ENCODE results near the gene CRYBB1.

Gene CRYBB1

DNA sequence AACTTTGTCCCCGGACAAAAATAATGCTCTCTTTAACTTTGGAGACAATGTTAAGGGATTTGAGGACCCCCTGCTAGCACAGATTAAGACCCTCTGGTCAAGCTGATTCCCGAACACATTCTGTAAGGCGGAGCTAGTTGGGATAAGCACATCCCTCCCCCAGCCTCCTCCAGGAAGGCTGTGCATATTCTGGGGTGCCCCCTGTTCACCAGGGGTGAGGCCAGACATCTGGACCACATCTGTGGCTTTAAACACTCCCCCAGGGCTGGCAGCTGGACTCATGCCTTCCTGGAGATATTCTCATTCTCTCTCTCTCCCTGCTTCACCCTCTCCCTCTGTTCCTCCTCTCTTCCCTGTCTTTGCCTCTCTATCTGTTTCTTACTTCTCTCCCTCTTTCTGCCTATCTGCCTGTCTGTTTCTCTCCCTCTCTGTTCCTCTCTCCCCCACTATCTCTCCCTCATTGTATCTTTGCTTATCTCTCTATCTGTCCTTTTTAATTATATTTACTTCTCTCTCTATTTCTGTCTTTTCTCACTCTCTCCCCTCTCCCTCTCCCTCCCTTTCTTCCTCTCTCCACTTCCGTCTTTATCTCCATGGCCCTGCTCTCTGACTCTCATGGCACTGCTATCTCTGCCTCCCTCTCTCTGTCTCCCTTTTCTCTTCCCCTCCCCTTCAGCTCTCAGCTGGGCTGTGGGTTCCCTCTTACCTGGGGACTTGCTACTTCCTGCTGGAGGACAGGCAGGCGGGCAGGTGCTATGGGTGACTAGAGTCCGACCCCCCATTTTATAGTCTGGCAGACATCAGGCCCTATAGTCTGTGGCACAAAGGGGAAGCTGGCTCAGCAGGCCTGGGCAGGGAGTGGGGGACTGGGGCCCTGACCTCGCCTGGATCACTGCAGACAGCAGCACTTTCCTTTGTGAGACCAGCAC is at the start of gene CRYBB1:
TSS of gene CRYBB1 (minus strand) at position 757 of the 929 bp plus-strand sequence. CDS start 1,708 bp downstream, outside the sequence.
- no peak within 1 kb of the TSS for H2AFZ ChIP-seq
- no peak within 1 kb of the TSS for H3K9ac ChIP-seq
- H3K4me3 ChIP-seq (ENCODE audit: low read depth, low read length), result no peak within 1 kb of the TSS
- H3K4me1 ChIP-seq, result no peaks in the 10 kb centered on the region
- H3K27ac ChIP-seq, result no peak within 1 kb of the TSS
- no peaks in the 10 kb centered on the region for H3K27me3 ChIP-seq (ENCODE audit: control insufficient read depth, insufficient read depth, low read length)
- no peak within 1 kb of the TSS for H3K4me2 ChIP-seq (ENCODE audit: low read length)
- H3K9me3 ChIP-seq (ENCODE audit: control insufficient read depth, low read length), result no peaks in the 10 kb centered on the region
- H3K36me3 ChIP-seq (ENCODE audit: control insufficient read depth, insufficient read depth, low read length), result no peaks in the 10 kb centered on the region
- TF ChIP-seq, protein P1, sequence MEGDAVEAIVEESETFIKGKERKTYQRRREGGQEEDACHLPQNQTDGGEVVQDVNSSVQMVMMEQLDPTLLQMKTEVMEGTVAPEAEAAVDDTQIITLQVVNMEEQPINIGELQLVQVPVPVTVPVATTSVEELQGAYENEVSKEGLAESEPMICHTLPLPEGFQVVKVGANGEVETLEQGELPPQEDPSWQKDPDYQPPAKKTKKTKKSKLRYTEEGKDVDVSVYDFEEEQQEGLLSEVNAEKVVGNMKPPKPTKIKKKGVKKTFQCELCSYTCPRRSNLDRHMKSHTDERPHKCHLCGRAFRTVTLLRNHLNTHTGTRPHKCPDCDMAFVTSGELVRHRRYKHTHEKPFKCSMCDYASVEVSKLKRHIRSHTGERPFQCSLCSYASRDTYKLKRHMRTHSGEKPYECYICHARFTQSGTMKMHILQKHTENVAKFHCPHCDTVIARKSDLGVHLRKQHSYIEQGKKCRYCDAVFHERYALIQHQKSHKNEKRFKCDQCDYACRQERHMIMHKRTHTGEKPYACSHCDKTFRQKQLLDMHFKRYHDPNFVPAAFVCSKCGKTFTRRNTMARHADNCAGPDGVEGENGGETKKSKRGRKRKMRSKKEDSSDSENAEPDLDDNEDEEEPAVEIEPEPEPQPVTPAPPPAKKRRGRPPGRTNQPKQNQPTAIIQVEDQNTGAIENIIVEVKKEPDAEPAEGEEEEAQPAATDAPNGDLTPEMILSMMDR (IDR thresholded peaks at IDR 0.05), result no peak
- H3K79me2 ChIP-seq, result no peaks in the 10 kb centered on the region

DNA sequence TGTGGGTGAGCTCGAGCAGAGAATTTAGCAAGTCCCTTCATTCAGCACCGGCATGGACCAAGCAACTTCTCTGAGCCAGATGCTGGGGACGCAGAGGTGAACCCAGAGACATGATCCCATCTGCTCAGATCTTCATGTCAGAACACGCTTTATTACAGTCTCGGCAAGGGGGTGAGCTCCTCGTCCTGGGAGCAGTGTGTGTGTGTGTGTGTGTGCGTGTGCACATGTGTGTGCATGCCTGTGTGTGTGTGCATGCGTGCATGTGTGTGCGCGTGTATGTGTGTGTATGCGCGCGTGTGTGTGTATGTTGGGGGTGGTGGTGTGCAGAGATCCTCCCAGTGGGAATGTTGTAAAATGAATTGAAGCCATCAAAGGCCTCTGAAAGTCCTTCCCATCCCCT is 49.3 kb upstream of the CRYBB1 start:
- no peak overlapping the region for H3K4me2 ChIP-seq (ENCODE audit: low read length)
- no peaks in the 10 kb centered on the region for H3K27me3 ChIP-seq (ENCODE audit: control insufficient read depth, insufficient read depth, low read length)
- TF ChIP-seq, protein P1 (IDR thresholded peaks at IDR 0.05), result no peak
- no peak overlapping the region for H3K27ac ChIP-seq
- no peak overlapping the region for H2AFZ ChIP-seq
- no peak overlapping the region for H3K4me3 ChIP-seq (ENCODE audit: low read depth, low read length)
- H3K36me3 ChIP-seq (ENCODE audit: control insufficient read depth, insufficient read depth, low read length), result no peaks in the 10 kb centered on the region
- peaks cover under 1% of the 10 kb centered on the region for H3K4me1 ChIP-seq
- no peaks in the 10 kb centered on the region for H3K79me2 ChIP-seq
- H3K9me3 ChIP-seq (ENCODE audit: control insufficient read depth, low read length), result no peaks in the 10 kb centered on the region
- no peak overlapping the region for H3K9ac ChIP-seq

DNA sequence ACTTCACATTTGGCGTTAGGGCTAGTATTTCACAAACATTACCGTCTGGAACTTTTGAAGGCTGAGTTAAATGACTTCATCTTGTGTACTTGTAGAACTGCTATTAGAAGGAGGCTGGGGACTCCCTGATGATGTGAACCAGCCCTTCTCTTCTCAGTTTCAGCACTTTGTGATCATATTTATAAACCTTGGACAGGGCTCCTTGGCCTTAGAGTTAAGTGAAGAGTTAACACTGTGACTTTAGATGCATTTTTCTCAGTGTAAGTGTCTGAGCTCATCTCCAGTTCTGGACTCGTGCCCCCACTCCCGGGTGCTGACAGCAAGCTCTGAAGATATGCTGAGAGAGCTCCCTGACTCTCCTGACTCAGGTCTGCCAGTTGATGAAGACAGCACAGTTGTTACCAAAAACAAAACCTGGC is 48.0 kb upstream of the CRYBB1 start:
- H3K9me3 ChIP-seq (ENCODE audit: control insufficient read depth, low read length), result no peaks in the 10 kb centered on the region
- TF ChIP-seq, protein P1 (IDR thresholded peaks at IDR 0.05), result no peak
- H3K4me2 ChIP-seq (ENCODE audit: low read length), result no peak overlapping the region
- H2AFZ ChIP-seq, result no peak overlapping the region
- H3K4me1 ChIP-seq, result no peaks in the 10 kb centered on the region
- no peak overlapping the region for H3K9ac ChIP-seq
- H3K36me3 ChIP-seq (ENCODE audit: control insufficient read depth, insufficient read depth, low read length), result no peaks in the 10 kb centered on the region
- H3K4me3 ChIP-seq (ENCODE audit: low read depth, low read length), result no peak overlapping the region
- no peaks in the 10 kb centered on the region for H3K27me3 ChIP-seq (ENCODE audit: control insufficient read depth, insufficient read depth, low read length)
- H3K79me2 ChIP-seq, result no peaks in the 10 kb centered on the region
- no peak overlapping the region for H3K27ac ChIP-seq

DNA sequence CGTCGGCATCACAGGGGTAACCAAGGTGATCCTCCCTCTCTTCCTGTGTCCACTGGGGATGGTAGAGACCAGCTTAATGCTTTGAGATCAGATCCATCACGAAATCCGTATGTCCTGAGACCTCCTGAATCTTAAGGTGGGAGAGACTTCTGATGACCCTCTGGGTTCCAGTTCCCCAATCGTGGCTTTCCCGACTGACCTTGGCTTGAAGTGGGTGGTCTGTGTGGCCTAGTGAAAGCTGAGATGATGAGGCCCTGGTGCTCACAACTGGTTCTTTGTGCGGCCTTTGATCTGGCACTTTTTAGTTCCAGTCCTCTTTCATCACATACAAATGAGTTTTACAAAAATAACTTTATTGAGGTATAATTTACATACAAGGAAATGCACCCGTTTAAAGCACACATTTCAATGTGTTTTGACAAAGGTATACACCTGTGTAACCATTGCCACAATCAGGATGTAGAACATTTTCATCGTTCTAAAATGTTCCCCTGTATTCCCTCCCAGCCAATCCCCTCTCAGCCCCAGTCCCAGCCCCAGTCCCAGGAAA is 45.6 kb upstream of the CRYBB1 start:
- no peaks in the 10 kb centered on the region for H3K36me3 ChIP-seq (ENCODE audit: control insufficient read depth, insufficient read depth, low read length)
- no peak overlapping the region for H3K27ac ChIP-seq
- H3K9ac ChIP-seq, result no peak overlapping the region
- H3K9me3 ChIP-seq (ENCODE audit: control insufficient read depth, low read length), result no peaks in the 10 kb centered on the region
- H3K4me1 ChIP-seq, result no peaks in the 10 kb centered on the region
- H3K27me3 ChIP-seq (ENCODE audit: control insufficient read depth, insufficient read depth, low read length), result peaks cover 1% of the 10 kb centered on the region
- no peaks in the 10 kb centered on the region for H3K79me2 ChIP-seq
- no peak overlapping the region for H3K4me3 ChIP-seq (ENCODE audit: low read depth, low read length)
- no peak overlapping the region for H2AFZ ChIP-seq
- TF ChIP-seq, protein P1 (IDR thresholded peaks at IDR 0.05), result no peak
- no peak overlapping the region for H3K4me2 ChIP-seq (ENCODE audit: low read length)
